HepG2 (cell line): ENCODE measurements around the gene MBLAC1. TPM values are rescaled to one million over a fixed set of nuclear protein-coding genes. Genes with fewer than 3 reads are reported as not detected.

Source experiments
- ATF5 ChIP-seq: sonication (generic); formaldehyde crosslinking; IDR thresholded peaks from 2 replicates; pipeline ENCODE4 v1.4.0; 2020; ENCODE audit warnings: mild to moderate bottlenecking, low read depth, missing genetic modification reagents
- CEBPZ ChIP-seq: IDR thresholded peaks from 2 replicates; pipeline ENCODE4 v1.6.1; 2012; ENCODE audit warnings: low read length, improper control_type of control experiment
- CREM ChIP-seq, 2 experiments: sonication (generic) in 1 of 2; formaldehyde crosslinking in 1 of 2; IDR thresholded peaks; 2 replicates each; pipeline versions ENCODE4 v1.4.0 to v1.6.1; 2016 to 2020; ENCODE audit warnings: antibody characterized with exemption in 1 of 2, mild to moderate bottlenecking in 1 of 2, missing genetic modification reagents in 1 of 2
- DMAP1 ChIP-seq: IDR thresholded peaks from 2 replicates; pipeline ENCODE4 v1.6.1; 2016
- FOXK2 ChIP-seq: fragments of 450-650 bp; IDR thresholded peaks from 2 replicates; pipeline ENCODE4 v1.6.1; 2016
- HIVEP1 ChIP-seq: sonication (generic); formaldehyde crosslinking; IDR thresholded peaks from 2 replicates; pipeline ENCODE4 v1.4.0; 2020; ENCODE audit warnings: mild to moderate bottlenecking, missing genetic modification reagents
- HNF1A ChIP-seq, 2 experiments: sonication (generic) in 1 of 2; formaldehyde crosslinking in 1 of 2; IDR thresholded peaks; 2 replicates each; pipeline versions ENCODE4 v1.4.0 to v1.6.1; 2016 to 2020; ENCODE audit warnings: borderline replicate concordance in 1 of 2, low read depth in 1 of 2, mild to moderate bottlenecking in 1 of 2, missing genetic modification reagents in 1 of 2
- KLF16 ChIP-seq, 2 experiments: sonication (generic) in 1 of 2; formaldehyde crosslinking in 1 of 2; IDR thresholded peaks; 2 replicates each; pipeline versions ENCODE4 v1.6.1 to v1.8.0; 2016 to 2023; ENCODE audit warnings: missing genetic modification reagents in 2 of 2, missing compliant biosample characterization in 1 of 2
- NRL ChIP-seq: sonication (generic); formaldehyde crosslinking; IDR thresholded peaks from 2 replicates; pipeline ENCODE4 v1.5.0; 2020; ENCODE audit warnings: missing genetic modification reagents, mild to moderate bottlenecking, moderate library complexity, borderline replicate concordance
- PBX3 ChIP-seq: sonication (generic); formaldehyde crosslinking; IDR thresholded peaks from 2 replicates; pipeline ENCODE4 v1.8.1; 2023; ENCODE audit warnings: missing genetic modification reagents, inconsistent platforms, borderline replicate concordance
- POLR2AphosphoS2 ChIP-seq: IDR thresholded peaks from 2 replicates; pipeline ENCODE4 v1.6.1; 2011; ENCODE audit warnings: low read depth, low read length, improper control_type of control experiment
- PPARG ChIP-seq: conservative IDR thresholded peaks from 2 replicates; pipeline ENCODE4 v1.6.1; 2016; ENCODE audit warnings: missing biosample characterization, missing genetic modification reagents
- TEAD2 ChIP-seq: sonication (generic); formaldehyde crosslinking; IDR thresholded peaks from 2 replicates; pipeline ENCODE4 v1.9.0; 2021; ENCODE audit warnings: missing genetic modification reagents
- ZBTB14 ChIP-seq: sonication (generic); formaldehyde crosslinking; IDR thresholded peaks from 2 replicates; pipeline ENCODE4 v1.4.0; 2020; ENCODE audit warnings: missing genetic modification reagents
- ZNF326 ChIP-seq: sonication (generic); formaldehyde crosslinking; IDR thresholded peaks from 2 replicates; pipeline ENCODE4 v1.4.0; 2020; ENCODE audit warnings: missing genetic modification reagents, borderline replicate concordance
- ZNF33B ChIP-seq: sonication (generic); formaldehyde crosslinking; IDR thresholded peaks from 2 replicates; pipeline ENCODE4 v1.5.1; 2020; ENCODE audit warnings: mild to moderate bottlenecking, missing genetic modification reagents
- ZNF629 ChIP-seq: sonication (generic); formaldehyde crosslinking; conservative IDR thresholded peaks from 2 replicates; pipeline ENCODE4 v1.5.0; 2020; ENCODE audit warnings: missing genetic modification reagents
- polyA plus RNA-seq, 8 experiments: library from polyadenylated mRNA; depleted of rRNA in 3 of 8; stranded (reverse) in 7 of 8; unstranded in 1 of 8; fragments of >200 nt; fragmentation: Illumina TruSeq in 4 of 8; extraction: Trizol in 4 of 8; gene quantifications; 2 replicates each; pipeline versions ENCODE4 v1.2.1 to v1.2.3, GENCODE V29; 2011 to 2016; ENCODE audit warnings: low read depth in 4 of 8, missing spikeins in 1 of 8, mixed read lengths in 1 of 8; ENCODE audit not compliant: insufficient read depth in 1 of 8
- total RNA-seq, 5 experiments: library from RNA; depleted of rRNA; stranded (reverse); fragments of >200 nt; fragmentation: Illumina TruSeq; extraction: Trizol; gene quantifications; 2 replicates each; pipeline ENCODE4 v1.2.3, GENCODE V29; 2016; ENCODE audit warnings: low read depth in 1 of 5

MBLAC1 gene
- total and polyA plus RNA-seq, 2 of the 13 experiments (the other 11 are each of a cell fraction or from before 2014, with no cell fraction given): 0.79 to 2.1 TPM

GRCh38 chr7:100122067-100122466 is 4.7 kb upstream of the MBLAC1 start (continued):
- no peak for TF ChIP-seq HNF1A (IDR thresholded peaks at IDR 0.05; ENCODE audit: low read depth)
- no peak for TF ChIP-seq HNF1A (CRISPR knock-in tag; IDR thresholded peaks at IDR 0.05; ENCODE audit: borderline replicate concordance)
- peak; percentile 10; the same call in 1 of the 2 replicates for TF ChIP-seq FOXK2
- TF ChIP-seq DMAP1 (CRISPR knock-in tag): peak; percentile 74
- no peak for TF ChIP-seq TEAD2
- TF ChIP-seq ZBTB14 (CRISPR knock-in tag): no peak
- no peak for TF ChIP-seq POLR2AphosphoS2
- TF ChIP-seq ZNF326: no peak
- no peak for TF ChIP-seq ATF5
- TF ChIP-seq HIVEP1: no peak
- no peak for TF ChIP-seq PPARG (CRISPR knock-in tag)
- no peak for TF ChIP-seq NRL (CRISPR knock-in tag)
- no peak; the same call in 1 of the 2 replicates for TF ChIP-seq ZNF629
- no peak for TF ChIP-seq CEBPZ
- TF ChIP-seq ZNF33B (CRISPR knock-in tag): no peak
- TF ChIP-seq KLF16 (CRISPR knock-in tag; IDR thresholded peaks at IDR 0.05): peak in 1 of 2 experiments; percentile 69; a peak in 1 of 4 replicates
- no peak for TF ChIP-seq PBX3 (CRISPR knock-in tag)
- no peak for TF ChIP-seq CREM (IDR thresholded peaks at IDR 0.05)
- TF ChIP-seq CREM (CRISPR knock-in tag; IDR thresholded peaks at IDR 0.05): no peak
